GM12892 (cell line): ENCODE results near the gene CAMK2B.

Experiments
- DNase-seq: peaks from one replicate; pipeline ENCODE4 v3.0.0; 2011; ENCODE audit not compliant: insufficient read length
- FAIRE-seq: peaks from 2 replicates; lab custom pipeline; 2011; peaks lifted over from hg19 to GRCh38; lab: Jason Lieb, UNC
- POLR2A ChIP-seq: IDR thresholded peaks from 2 replicates; pipeline ENCODE4 v1.6.1; 2011; ENCODE audit warnings: low read depth, low read length, control low read depth
- POLR2AphosphoS5 ChIP-seq: IDR thresholded peaks from 2 replicates; pipeline ENCODE4 v1.6.1; 2011; ENCODE audit warnings: low read depth, low read length, control low read depth
- TAF1 ChIP-seq: IDR thresholded peaks from 2 replicates; pipeline ENCODE4 v1.6.1; 2011; ENCODE audit warnings: low read depth, mild to moderate bottlenecking, control low read depth, low read length, borderline replicate concordance

CAMK2B gene

DNA sequence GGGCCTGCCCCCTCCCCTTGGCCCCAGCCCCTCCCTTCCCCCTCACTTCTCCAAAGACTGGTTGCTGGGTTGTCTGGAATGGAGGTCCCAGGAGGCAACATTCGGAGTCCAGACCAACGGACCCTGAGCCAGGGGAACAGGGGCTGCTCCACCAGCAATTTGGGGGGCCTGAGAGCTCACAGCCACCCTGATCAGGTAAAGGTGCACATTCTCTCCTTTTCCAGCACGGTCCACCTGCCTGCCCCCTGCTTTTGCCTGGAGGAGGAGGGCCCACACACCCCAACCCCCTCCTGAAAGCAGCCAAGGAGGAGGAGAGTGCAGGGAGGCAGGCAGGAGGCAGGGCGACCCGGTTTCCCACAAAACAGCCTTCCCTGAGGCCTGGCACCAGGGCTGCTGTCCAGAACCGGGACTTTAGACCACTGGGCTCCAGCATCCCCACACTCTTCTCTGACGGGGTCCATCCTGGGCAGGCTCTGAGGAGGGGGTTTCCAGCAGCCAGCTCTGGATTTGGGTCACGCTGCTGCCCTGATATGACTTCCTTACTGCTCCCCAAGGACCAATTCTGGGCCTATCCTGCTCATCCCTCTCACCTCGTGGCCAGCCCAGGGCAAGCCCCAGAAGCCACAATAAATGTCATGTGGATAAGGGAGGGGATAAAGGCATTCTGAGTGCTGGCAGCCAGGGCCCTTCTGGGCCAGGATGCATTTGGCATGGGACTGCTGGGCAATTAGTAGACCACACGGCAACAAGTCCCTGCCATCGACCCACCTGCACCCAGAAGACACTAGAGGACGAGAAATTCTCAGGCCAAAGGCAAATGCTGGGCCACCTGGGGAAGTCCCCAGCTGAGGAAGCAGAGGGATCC, 1.1 kb upstream of the CAMK2B start:
- no peak for FAIRE-seq
- no peak for TF ChIP-seq POLR2A
- no peak for TF ChIP-seq POLR2AphosphoS5
- no peak for TF ChIP-seq TAF1
- no peak for DNase-seq

DNA sequence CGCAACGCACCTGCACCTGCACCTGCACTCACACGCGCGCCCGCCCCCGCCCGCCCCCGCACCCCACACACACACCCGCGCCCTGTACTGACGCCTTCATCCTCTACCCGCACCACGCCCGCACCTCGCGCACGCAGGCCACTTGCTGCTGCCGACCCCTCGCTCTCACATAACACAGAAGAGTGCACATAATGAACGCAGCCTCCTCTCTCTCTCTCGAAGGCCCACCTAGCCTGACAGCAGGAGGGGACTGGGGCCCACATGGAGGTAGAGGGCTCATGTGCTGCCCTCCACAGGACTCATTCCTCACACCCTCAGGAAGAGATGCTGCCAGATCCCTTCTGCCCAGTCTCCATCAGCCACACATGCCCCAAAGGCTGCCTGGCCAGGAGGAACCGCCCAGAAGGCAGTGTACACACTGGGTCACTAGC, 432 bp upstream of the CAMK2B start:
- no peak for DNase-seq
- TF ChIP-seq POLR2A: no peak
- no peak for TF ChIP-seq TAF1
- no peak for TF ChIP-seq POLR2AphosphoS5
- no peak for FAIRE-seq

DNA sequence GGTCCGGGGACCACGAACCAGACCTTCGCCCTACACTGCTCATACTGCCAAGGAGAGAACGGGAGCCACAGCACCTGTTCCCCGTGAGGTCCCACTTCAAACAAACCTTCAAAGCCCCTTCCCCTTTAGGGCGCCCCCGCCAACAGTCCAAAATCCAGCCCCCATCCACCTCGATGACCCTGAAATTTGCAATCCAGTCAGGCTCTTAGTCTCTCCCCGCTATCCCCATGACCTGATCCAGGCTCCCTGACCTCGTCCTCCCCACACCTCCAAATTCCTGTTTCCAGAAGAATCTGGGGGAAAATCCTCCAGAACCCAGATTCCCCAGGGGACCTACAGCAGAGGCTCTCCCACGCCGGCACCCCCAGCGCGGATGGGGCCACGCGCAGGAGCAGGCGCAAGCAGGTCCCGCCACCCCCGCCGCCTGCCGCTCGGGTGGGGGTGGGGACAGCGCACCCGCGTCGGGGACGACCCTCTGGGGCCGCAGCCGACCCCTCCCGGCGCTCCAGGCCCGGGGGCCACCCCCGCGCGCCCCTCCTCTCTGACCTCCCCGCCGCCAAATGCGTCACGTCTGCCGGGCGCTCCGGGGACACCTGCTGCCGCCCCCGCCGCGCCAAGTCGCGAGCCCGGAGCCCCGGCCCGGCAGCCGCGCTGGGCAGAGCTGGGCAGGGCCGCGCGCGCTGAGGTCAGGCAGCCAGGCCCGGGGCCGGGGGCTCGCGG, 753 bp downstream of the CAMK2B start:
- FAIRE-seq (no peak), DNase-seq (no peak)
- no peak for TF ChIP-seq POLR2A
- TF ChIP-seq TAF1: no peak
- TF ChIP-seq POLR2AphosphoS5: no peak

DNA sequence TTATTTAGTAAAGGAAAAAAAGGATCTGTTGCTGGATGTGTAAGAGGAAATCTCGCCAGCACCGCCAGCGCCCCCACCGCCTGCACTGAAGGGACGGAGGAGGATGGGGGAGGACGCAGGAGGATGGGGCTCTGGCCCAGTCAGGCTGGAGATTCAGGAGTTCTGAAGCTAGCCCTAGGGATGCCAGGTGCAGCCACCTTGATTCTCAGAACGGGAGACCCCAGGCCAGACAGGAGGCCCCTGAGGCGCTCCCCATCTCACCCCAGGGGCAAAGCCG, 1.3 kb downstream of the CAMK2B start:
- DNase-seq (no peak), FAIRE-seq (no peak)
- TF ChIP-seq POLR2AphosphoS5 (no peak), TAF1 (no peak), POLR2A (no peak)

DNA sequence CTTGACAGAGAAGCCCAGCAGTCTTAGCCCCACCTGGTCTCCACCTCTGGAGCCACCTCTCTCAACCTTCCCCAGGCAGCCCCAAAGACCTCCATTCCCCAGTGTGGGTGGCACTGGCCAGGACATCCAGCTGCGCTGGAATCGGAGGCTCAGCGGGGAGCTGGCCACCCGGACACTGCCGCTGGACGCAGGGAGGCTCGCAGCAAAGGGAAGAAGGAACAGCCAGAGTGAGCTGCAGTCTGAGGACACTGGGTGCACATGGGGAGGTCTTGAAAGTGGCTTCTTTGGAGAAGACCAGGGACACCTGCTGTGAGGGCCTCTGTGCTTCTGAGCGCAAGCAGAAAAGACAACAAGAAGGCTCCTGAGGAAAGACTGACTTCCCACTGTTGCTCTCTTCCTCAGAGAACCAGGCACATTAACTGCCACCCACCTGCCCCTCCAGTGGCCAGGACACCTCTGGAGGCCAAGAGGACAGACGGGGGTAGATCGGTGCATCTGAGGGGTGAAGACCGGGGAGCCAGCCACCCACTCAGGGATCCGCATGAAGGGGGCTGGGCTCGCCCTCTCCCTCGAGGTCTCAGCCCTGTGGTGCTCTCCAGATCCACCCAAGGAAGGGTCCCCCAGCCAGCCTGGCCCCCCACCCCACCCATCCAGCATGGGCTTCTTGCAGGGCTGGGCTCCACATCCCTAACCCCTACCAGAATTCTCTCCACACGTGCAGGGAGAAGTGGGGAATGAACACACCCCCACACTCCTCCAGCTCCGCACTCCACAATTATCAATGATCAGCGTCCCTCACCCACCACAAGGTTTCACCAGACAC, 1.8 kb downstream of the CAMK2B start:
- TF ChIP-seq POLR2AphosphoS5: no peak
- TF ChIP-seq POLR2A: no peak
- no peak for TF ChIP-seq TAF1
- DNase-seq (no peak), FAIRE-seq (no peak)

DNA sequence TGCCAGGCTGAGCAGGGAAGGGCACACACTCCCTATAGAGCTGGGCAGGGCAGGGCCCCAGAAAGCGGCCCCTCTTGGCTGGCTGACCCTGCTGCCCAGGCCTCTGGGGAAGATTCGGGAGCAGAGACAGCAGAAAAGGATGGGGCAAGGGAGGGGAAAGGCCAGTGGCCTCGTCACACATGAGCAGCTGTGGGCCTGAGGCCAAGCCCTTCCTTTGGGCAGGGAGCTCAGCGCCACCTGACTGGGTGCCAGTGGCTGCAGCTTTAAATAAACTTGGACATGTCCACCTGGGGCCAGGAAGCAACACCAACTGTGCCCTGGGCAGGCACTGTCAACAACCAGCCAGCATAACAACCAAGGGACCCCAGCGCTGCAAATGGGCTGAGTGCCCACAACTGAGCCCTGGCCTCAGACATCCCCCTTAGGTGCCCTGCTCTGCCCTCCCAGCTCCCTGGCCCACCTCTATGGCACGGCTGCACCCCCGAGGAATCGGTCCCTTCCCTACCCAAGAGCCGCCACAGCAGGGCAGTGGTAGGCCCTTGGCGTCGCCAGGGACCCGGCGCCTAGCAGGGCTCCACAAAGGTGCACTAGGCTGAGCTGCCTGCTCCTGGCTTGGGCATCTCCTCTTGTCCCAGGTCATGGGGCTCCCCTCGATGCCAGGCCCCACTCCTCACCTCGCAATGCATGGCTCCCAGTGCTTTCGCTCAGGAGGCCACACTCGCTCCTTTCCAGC, 2.6 kb downstream of the CAMK2B start:
- DNase-seq: no peak
- TF ChIP-seq TAF1 (no peak), POLR2A (no peak), POLR2AphosphoS5 (no peak)
- no peak for FAIRE-seq

DNA sequence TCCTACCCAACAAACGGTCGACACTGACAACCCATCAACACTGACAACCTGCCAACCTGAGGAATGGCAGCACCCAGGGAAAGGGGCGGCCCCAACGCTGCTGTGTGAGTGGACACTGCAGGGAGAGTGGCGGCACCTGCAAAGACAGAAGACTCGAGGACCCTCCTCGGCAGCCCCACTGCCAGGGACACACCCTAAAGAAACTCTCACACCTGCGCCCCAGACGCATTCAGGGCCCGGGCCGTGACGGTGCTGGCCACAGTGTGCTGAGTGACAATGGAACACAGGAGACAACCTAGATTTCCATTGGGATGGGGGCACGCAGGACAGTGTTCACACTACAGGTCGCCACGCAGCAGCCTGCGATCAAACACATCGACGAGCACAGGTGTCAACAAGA, 3.6 kb downstream of the CAMK2B start:
- no peak for FAIRE-seq
- TF ChIP-seq POLR2AphosphoS5: no peak
- TF ChIP-seq POLR2A: no peak
- no peak for TF ChIP-seq TAF1
- DNase-seq: no peak

DNA sequence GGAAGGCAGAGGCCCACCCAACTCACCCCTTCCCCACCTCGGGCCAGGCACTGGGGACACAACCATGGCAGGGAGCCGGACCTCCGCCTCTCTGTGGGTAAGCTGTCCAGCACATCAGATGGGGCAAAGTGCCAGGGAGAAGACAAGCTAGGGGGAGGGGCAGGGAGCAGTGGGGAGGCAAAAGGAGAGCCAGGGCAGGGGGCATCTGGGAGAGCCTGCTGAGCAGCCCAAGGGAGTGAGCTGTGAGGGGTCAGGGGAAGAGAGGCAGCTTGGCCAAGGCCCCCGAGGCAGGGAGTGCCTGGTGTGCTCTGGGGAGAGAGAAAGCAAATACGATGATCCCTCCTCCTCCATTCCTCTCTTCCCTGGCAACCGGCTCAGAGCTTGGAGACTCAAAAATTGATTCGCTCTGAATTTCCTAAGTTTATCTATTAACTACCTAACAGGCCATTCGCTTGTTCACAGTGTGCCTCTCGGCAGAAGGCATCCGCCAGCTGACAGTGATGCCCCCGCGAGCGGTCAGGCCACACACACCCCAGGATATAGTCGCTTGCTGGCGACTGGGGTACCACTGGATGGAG, 4.5 kb downstream of the CAMK2B start:
- FAIRE-seq: no peak
- TF ChIP-seq POLR2AphosphoS5 (no peak), TAF1 (no peak), POLR2A (no peak)

DNA sequence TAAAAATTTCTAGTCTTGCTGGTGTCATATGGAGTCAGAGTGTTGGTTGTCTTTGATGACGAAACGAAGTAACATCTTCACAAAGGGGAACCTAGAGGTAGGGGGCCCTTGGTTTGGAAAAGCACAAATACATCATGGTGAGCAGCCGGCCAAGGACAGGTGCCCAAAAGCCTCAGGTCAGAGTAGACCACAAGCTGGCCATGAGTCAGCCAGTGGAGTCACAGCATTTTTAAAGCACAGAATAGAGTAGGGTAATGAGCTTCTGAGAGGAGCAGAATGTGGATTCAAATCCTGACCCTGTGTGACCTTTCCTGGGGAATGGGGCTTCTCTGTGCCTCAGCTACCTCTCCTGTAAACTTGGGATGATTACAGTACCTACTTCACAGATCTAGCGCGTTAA, 5.3 kb downstream of the CAMK2B start:
- DNase-seq (no peak), FAIRE-seq (no peak)
- TF ChIP-seq POLR2A (no peak), TAF1 (no peak)

More for the DNA sequence above, 4.5 kb downstream of the CAMK2B start:
- DNase-seq: no peak

DNA sequence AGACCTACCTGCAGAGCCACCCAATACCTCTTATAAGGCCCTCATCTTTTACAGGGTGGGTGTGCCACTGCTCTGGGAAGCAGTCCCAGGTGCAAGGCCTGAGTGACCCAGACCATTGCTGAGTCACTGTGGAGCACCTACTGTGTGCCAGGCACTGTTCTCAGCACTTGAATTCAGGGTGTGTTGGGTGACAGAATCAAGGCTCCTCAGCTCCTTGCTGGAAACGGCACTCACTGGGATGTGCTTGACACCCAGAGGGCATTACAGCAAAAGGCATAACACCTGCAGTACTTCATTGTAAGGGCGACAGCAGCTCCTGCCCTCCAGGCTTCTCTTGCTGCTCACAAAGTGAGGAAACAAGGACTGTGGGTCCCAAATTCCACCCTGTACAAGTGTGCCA, 7.1 kb downstream of the CAMK2B start:
- DNase-seq (no peak), FAIRE-seq (no peak)
- no peak for TF ChIP-seq POLR2A
- no peak for TF ChIP-seq TAF1
- no peak for TF ChIP-seq POLR2AphosphoS5

DNA sequence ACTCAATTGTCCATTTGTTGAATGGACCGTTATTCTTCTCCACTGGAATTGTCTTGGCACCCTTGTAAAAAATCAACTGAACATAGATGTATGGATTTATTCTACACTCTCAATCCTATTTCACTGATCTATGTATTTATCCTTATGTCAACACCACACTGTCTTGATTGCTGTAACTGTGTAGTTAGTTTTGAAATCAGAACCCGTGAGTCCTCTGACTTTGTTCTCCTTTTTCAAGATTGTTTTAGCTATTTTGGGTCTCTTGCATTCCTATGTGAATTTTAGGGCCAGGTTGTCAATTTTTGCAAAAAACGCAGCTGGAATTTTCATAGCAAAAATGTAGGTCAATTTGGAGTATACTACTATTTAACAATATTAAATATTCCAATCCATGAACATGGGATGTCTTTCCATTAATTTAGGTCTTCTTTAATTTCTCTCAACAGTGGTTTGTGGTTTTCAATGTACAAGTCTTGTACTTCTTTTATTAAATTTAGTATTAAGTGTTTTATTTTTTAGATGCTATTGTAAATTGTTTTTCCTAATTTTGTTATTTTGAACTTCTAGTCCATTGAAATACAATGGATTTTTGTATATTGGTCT, 10.0 kb downstream of the CAMK2B start:
- FAIRE-seq: peak; percentile 9
- DNase-seq: no peak
- TF ChIP-seq POLR2A (no peak), POLR2AphosphoS5 (no peak), TAF1 (no peak)

DNA sequence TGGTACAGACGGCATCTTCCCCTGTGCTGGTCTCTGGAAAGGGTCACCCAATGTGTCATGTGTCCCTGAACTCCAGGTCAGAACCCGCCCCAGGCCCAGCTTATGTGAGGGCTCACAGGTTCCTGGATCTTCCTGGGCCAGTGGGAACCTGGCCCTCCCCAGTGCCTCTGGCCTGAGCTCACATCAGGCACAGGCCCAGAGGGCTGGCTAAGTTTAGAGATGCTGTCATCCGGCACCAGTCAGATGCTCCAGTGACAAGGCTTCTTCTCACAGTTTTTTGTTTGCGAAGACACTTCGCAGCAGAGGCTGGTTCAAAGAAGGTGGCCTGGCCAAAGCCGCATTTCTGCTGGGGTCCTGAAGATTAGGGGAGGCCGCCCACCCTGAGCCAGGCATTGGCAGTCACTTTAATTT, 11.8 kb downstream of the CAMK2B start:
- FAIRE-seq (no peak), DNase-seq (no peak)
- TF ChIP-seq POLR2A: no peak
- TF ChIP-seq POLR2AphosphoS5: no peak
- no peak for TF ChIP-seq TAF1
